Kidney (tissue), 14 donors: ENCODE data around the gene HES6. TPM values are rescaled to one million over a fixed set of nuclear protein-coding genes. Genes with fewer than 3 reads are reported as not detected.

Experiments
- DNase-seq, 5 donors: peaks; one replicate each; pipeline ENCODE4 v3.0.0-alpha.2; 2013 to 2020
- FAIRE-seq: peaks from 2 replicates; lab custom pipeline; 2012; peaks lifted over from hg19 to GRCh38; lab: Jason Lieb, UNC
- H3K27ac ChIP-seq, 2 donors: one replicate each; pipeline ENCODE4 v1.7.0; 2013; ENCODE audit warnings: low read depth in 2 of 2, low read length in 2 of 2, inconsistent platforms in 1 of 2
- H3K27me3 ChIP-seq: one replicate; pipeline ENCODE4 v1.7.1; 2013; ENCODE audit warnings: low read length, inconsistent platforms; ENCODE audit not compliant: control insufficient read depth, insufficient read depth
- H3K36me3 ChIP-seq, 3 donors: one replicate each; pipeline versions ENCODE4 v1.7.0 to v1.7.1; 2013; ENCODE audit warnings: low read length in 3 of 3, control low read depth in 1 of 3, inconsistent platforms in 1 of 3; ENCODE audit not compliant: insufficient read depth in 3 of 3, control insufficient read depth in 2 of 3
- H3K4me1 ChIP-seq, 3 donors: one replicate each; pipeline versions ENCODE4 v1.7.0 to v1.7.1; 2013; ENCODE audit warnings: low read length in 3 of 3, inconsistent platforms in 1 of 3, low read depth in 1 of 3; ENCODE audit not compliant: control insufficient read depth in 2 of 3, insufficient read depth in 2 of 3
- H3K4me3 ChIP-seq, 3 donors: one replicate each; pipeline versions ENCODE4 v1.7.0 to v1.8.1; 2013; ENCODE audit warnings: low read length in 3 of 3, control low read depth in 1 of 3, inconsistent platforms in 1 of 3
- H3K9ac ChIP-seq, 3 donors: one replicate each; pipeline versions ENCODE4 v1.7.0 to v1.7.1; 2013; ENCODE audit warnings: low read length in 3 of 3, control low read depth in 1 of 3, inconsistent platforms in 1 of 3
- H3K9me3 ChIP-seq, 3 donors: one replicate each; pipeline versions ENCODE4 v1.7.0 to v1.7.1; 2013; ENCODE audit warnings: low read length in 3 of 3, control low read depth in 1 of 3, inconsistent platforms in 1 of 3; ENCODE audit not compliant: control insufficient read depth in 2 of 3, insufficient read depth in 1 of 3
- CTCF ChIP-seq: IDR thresholded peaks from 3 replicates; pipeline ENCODE4 v1.5.1; 2012; ENCODE audit warnings: mild to moderate bottlenecking, moderate library complexity, borderline replicate concordance; ENCODE audit not compliant: insufficient read depth; ENCODE audit errors: extremely low read depth
- intact Hi-C: fragments of 100-400 bp; cut with DNase I; formaldehyde crosslinking; loops from one replicate; pipeline ENCODE4 v1.11.1; 2022
- polyA plus RNA-seq: library from polyadenylated mRNA; stranded (reverse); fragments of 350-450 nt; fragmentation: Illumina TruSeq; extraction: RNeasy Lipid Tissue Mini Kit (QIAGEN cat#74804); gene quantifications from one replicate; pipeline ENCODE4 v1.2.3, GENCODE V29; 2014; ENCODE audit warnings: low read depth, low replicate concordance; ENCODE audit not compliant: insufficient read depth
- total RNA-seq: library from RNA; stranded (reverse); fragmentation: NEBNext Ultra II Directional; extraction: Animal tissue kit (Norgen Biotek cat#: 25700); gene quantifications from one replicate; pipeline ENCODE4 v1.2.1, GENCODE V29; 2021
- donor health status: control.
- donor health status: control.
- donor health status: control.
- donor health status: control.
- donor health status: control.
- donor health status: DM: yes; HTN: yes; CAD: no.
- donor health status: Normal renal cell carcinoma (clear cell type).

Gene HES6
- total and polyA plus RNA-seq, 2 donors from 2014 or later = 5.2 to 5.5 TPM

GRCh38 chr2:238225911-238226697, 13.7 kb downstream of the HES6 start:
- H3K4me3 ChIP-seq = no peak overlapping the region
- no peaks in the 10 kb centered on the region for H3K36me3 ChIP-seq
- no peak for TF ChIP-seq CTCF
- H3K27ac ChIP-seq = no peak overlapping the region
- peak in 2 of 5 donors; percentile 51 to 68 for DNase-seq
- no peak overlapping the region for H3K9ac ChIP-seq
- intact Hi-C loops = no loop called here
- FAIRE-seq = no peak
- H3K9me3 ChIP-seq = no peaks in the 10 kb centered on the region
- peaks cover 0 to 2% (median 0%) of the 10 kb centered on the region in 3 donors for H3K4me1 ChIP-seq
- H3K27me3 ChIP-seq = no peaks in the 10 kb centered on the region

GRCh38 chr2:238225121-238225520, 14.7 kb downstream of the HES6 start:
- DNase-seq = peak in 1 of 5 donors; percentile 58
- Histone ChIP-seq H3K36me3 (no peaks in the 10 kb centered on the region), H3K4me1 (no peaks in the 10 kb centered on the region), H3K27ac (no peak overlapping the region), H3K27me3 (no peaks in the 10 kb centered on the region), H3K4me3 (no peak overlapping the region), H3K9ac (no peak overlapping the region), H3K9me3 (no peaks in the 10 kb centered on the region)
- no peak for FAIRE-seq
- intact Hi-C loops = no loop called here
- no peak for TF ChIP-seq CTCF

- FAIRE-seq = no peak
- Histone ChIP-seq H3K9ac (no peak overlapping the region), H3K4me3 (no peak overlapping the region), H3K4me1 (no peaks in the 10 kb centered on the region), H3K36me3 (no peaks in the 10 kb centered on the region), H3K9me3 (no peaks in the 10 kb centered on the region), H3K27me3 (no peaks in the 10 kb centered on the region), H3K27ac (no peak overlapping the region)
- TF ChIP-seq CTCF = no peak
- peak in 4 of 5 donors; percentile 43 to 69 (median 54) for DNase-seq
- intact Hi-C loops = no loop called here
Measured at GRCh38 chr2:238224356-238225035, 15.3 kb downstream of the HES6 start.
